Lower leg skin (tissue), 3 donors: ENCODE results near the gene UBE2J2.

Source experiments
- POLR2A ChIP-seq, 2 donors: fragments of 450-650 bp; IDR thresholded peaks; one replicate each; pipeline ENCODE4 v1.6.1; 2016 to 2017; ENCODE audit warnings: antibody characterized with exemption in 2 of 2, mild to moderate bottlenecking in 1 of 2, moderate library complexity in 1 of 2
- TF ChIP-seq, protein P1 (sequence below), 3 donors: fragments of 450-650 bp; IDR thresholded peaks; one replicate each; pipeline ENCODE4 v1.5.1; 2016; ENCODE audit warnings: antibody characterized with exemption in 3 of 3, mild to moderate bottlenecking in 3 of 3, moderate library complexity in 2 of 3

DNA sequence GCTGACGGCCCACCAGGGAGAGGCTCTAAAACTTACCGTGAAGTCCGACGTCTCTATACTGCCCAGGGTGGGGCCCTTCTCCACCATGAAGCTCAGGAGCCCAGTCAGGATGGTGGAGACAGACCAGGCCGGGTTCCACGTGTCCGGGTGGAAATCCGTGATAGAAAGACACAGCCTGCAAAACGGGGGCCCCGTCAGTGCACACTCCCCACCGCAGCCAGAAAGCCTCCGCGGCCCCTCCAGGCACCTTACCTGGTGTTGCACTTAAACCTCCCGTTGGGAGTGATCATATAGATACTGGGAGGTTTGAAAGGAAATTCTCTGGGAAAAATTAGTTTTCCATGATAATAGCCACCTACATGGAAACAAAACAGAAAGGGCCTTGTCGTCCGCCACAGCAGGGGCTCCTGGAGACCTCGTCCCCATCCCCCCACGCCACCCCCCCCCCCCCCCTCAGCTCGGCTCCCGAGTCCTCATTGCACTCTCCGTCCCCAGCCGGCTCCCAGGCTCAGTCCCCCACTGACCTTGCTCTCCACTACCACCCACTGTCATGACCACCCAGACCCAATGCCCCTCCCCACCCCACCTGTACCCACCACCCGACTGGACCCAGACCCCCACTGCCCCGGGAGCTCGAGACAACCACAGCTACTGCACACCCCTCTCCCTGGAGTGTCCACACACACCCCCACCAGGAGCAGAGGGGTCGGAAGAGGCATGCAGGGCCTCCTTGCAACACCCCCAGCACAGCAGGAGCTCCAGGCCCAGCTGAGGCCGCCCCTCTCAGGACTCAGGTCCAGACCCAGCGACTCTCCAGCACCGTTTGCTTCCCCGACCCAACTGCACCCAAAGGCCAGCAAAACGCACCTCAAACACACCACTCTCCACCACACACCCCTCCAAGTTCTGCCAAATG lies 16.4 kb downstream of the UBE2J2 start:
- TF ChIP-seq, protein P1, sequence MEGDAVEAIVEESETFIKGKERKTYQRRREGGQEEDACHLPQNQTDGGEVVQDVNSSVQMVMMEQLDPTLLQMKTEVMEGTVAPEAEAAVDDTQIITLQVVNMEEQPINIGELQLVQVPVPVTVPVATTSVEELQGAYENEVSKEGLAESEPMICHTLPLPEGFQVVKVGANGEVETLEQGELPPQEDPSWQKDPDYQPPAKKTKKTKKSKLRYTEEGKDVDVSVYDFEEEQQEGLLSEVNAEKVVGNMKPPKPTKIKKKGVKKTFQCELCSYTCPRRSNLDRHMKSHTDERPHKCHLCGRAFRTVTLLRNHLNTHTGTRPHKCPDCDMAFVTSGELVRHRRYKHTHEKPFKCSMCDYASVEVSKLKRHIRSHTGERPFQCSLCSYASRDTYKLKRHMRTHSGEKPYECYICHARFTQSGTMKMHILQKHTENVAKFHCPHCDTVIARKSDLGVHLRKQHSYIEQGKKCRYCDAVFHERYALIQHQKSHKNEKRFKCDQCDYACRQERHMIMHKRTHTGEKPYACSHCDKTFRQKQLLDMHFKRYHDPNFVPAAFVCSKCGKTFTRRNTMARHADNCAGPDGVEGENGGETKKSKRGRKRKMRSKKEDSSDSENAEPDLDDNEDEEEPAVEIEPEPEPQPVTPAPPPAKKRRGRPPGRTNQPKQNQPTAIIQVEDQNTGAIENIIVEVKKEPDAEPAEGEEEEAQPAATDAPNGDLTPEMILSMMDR (IDR thresholded peaks at IDR 0.05), result no peak
- TF ChIP-seq POLR2A (IDR thresholded peaks at IDR 0.05), result no peak
